HCT116 (cell line): ENCODE results near the gene KTI12. TPM values are rescaled to one million over a fixed set of nuclear protein-coding genes. Genes with fewer than 3 reads are reported as not detected.
"Not testable (repeated sequence)": the region's sequence is repeated elsewhere in the genome, so short reads cannot be mapped to it uniquely, and the experiment has no call there.

Experiments
- ATAC-seq: fragments of 200-7000 bp; cut with Tn5 transposase; 2 replicates; pipeline ENCODE4 v1.9.1; 2020; ENCODE audit warnings: mild to moderate bottlenecking, moderate library complexity
- BruUV-seq: library from RNA; stranded (reverse); fragments of 400-500 nt; replicated peaks from 2 replicates; lab custom pipeline; 2021; lab: Mats Ljungman, UMichigan
- CTCF ChIA-PET: fragments of 300-600 bp; sonication (Branson Sonifier 250); formaldehyde crosslinking; loops from one replicate; lab custom pipeline; 2021; ENCODE audit warnings: antibody characterized with exemption; lab: Charles Lee
- POLR2A ChIA-PET: fragments of 300-600, 350-600 bp; sonication (Branson Sonifier 250); formaldehyde crosslinking; loops from one replicate; lab custom pipeline; 2021; ENCODE audit warnings: antibody characterized with exemption; lab: Charles Lee
- RAD21 ChIA-PET, 2 experiments: fragments of 300-600 bp; sonication (Branson Sonifier 250); formaldehyde crosslinking; loops; one replicate each; lab custom pipeline; 2023; ENCODE audit warnings: low total read pairs in 2 of 2; ENCODE audit not compliant: uncharacterized antibody in 2 of 2, unreplicated experiment in 2 of 2, low non-redundant PET in 1 of 2; lab: Charles Lee
- DNase-seq: peaks from one replicate; pipeline ENCODE4 v3.0.0-alpha.2; 2010; ENCODE audit warnings: low read depth, low spot score
- H2AFZ ChIP-seq: fragments of 200-600 bp; shearing (Covaris generic), sonication (generic); 2 replicates; pipeline ENCODE4 v1.6.1; 2017; ENCODE audit warnings: low read depth, mixed run types, mixed read lengths, antibody characterized with exemption, low read length; ENCODE audit not compliant: poor library complexity, severe bottlenecking
- H3K27ac ChIP-seq: 2 replicates; pipeline ENCODE4 v1.5.1; 2012; ENCODE audit warnings: low read depth, low read length
- H3K27me3 ChIP-seq: fragments of 200-600 bp; sonication (generic); 2 replicates; pipeline ENCODE4 v1.6.1; 2016; ENCODE audit warnings: mixed run types, low read length, mixed read lengths; ENCODE audit not compliant: insufficient read depth
- H3K36me3 ChIP-seq, 2 experiments: fragments of 200-500 bp in 1 of 2; fragments of 200-600 bp in 1 of 2; sonication (Bioruptor generic) in 1 of 2; sonication (generic) in 1 of 2; 2 replicates each; pipeline versions ENCODE4 v1.5.1 to v1.6.1; 2014 to 2016; ENCODE audit warnings: low read length in 2 of 2, inconsistent platforms in 1 of 2, mixed read lengths in 1 of 2, mixed run types in 1 of 2; ENCODE audit not compliant: insufficient read depth in 2 of 2, control insufficient read depth in 1 of 2
- H3K4me1 ChIP-seq, 2 experiments: fragments of 200-600 bp in 1 of 2; sonication (generic) in 1 of 2; 2 replicates each; pipeline versions ENCODE4 v1.5.1 to v1.6.1; 2012 to 2017; ENCODE audit warnings: low read length in 2 of 2, inconsistent platforms in 1 of 2, mild to moderate bottlenecking in 1 of 2, mixed read lengths in 1 of 2, mixed run types in 1 of 2, moderate library complexity in 1 of 2; ENCODE audit not compliant: insufficient read depth in 2 of 2, control insufficient read depth in 1 of 2
- H3K4me2 ChIP-seq: fragments of 200-600 bp; sonication (generic); 2 replicates; pipeline ENCODE4 v1.6.1; 2017; ENCODE audit warnings: mixed run types, low read length, mixed read lengths
- H3K4me3 ChIP-seq, 2 experiments: fragments of 200-600 bp in 1 of 2; sonication (generic) in 1 of 2; replicated peaks in 1 of 2; 2 replicates each; pipeline ENCODE4 v1.5.1; 2011 to 2016; ENCODE audit warnings: low read length in 2 of 2, control low read depth in 1 of 2, low read depth in 1 of 2, mild to moderate bottlenecking in 1 of 2, mixed read lengths in 1 of 2, mixed run types in 1 of 2
- H3K79me2 ChIP-seq: fragments of 200-600 bp; sonication (generic); 2 replicates; pipeline ENCODE4 v1.6.1; 2017; ENCODE audit warnings: mild to moderate bottlenecking, mixed run types, low read length, moderate library complexity, mixed read lengths; ENCODE audit not compliant: insufficient read depth
- H3K9ac ChIP-seq: fragments of 200-600 bp; sonication (generic); 2 replicates; pipeline ENCODE4 v1.6.1; 2016; ENCODE audit warnings: low read length, mixed read lengths
- H3K9me2 ChIP-seq: fragments of 200-600 bp; sonication (generic), shearing (Covaris generic); 2 replicates; pipeline ENCODE4 v1.6.1; 2017; ENCODE audit warnings: mixed run types, mild to moderate bottlenecking, moderate library complexity; ENCODE audit not compliant: insufficient read depth
- H3K9me3 ChIP-seq, 2 experiments: fragments of 200-500 bp in 1 of 2; fragments of 200-600 bp in 1 of 2; sonication (Bioruptor generic) in 1 of 2; sonication (generic) in 1 of 2; 2 replicates each; pipeline ENCODE4 v1.6.1; 2014 to 2017; ENCODE audit warnings: low read length in 2 of 2, mixed read lengths in 2 of 2, inconsistent platforms in 1 of 2, low read depth in 1 of 2, mild to moderate bottlenecking in 1 of 2, mixed run types in 1 of 2, moderate library complexity in 1 of 2; ENCODE audit not compliant: control insufficient read depth in 1 of 2, insufficient read depth in 1 of 2
- H4K20me1 ChIP-seq: fragments of 200-600 bp; sonication (generic), shearing (Covaris generic); 2 replicates; pipeline ENCODE4 v1.6.1; 2017; ENCODE audit warnings: mixed run types, mild to moderate bottlenecking, moderate library complexity; ENCODE audit not compliant: insufficient read depth
- YY1 ChIP-seq: IDR thresholded peaks from 2 replicates; pipeline ENCODE4 v1.6.1; 2011; ENCODE audit warnings: low read length, low read depth, moderate library complexity, mild to moderate bottlenecking; ENCODE audit not compliant: insufficient replicate concordance; ENCODE audit errors: extremely low read depth
- intact Hi-C: fragments of 100-400 bp; cut with micrococcal nuclease; formaldehyde crosslinking; loops from 2 replicates; pipeline ENCODE4 v1.10.0; 2022
- total RNA-seq: library from RNA; stranded (reverse); gene quantifications from one replicate; pipeline ENCODE4 v1.2.1, GENCODE V29; 2021; ENCODE audit not compliant: unreplicated experiment

KTI12 gene
- total RNA-seq, 1 experiment from 2014 or later: 8.2 TPM

- TF ChIP-seq YY1: no peak
Measured at GRCh38 chr1:52053862-52054261, 20.3 kb upstream of the KTI12 start (continued).

DNA sequence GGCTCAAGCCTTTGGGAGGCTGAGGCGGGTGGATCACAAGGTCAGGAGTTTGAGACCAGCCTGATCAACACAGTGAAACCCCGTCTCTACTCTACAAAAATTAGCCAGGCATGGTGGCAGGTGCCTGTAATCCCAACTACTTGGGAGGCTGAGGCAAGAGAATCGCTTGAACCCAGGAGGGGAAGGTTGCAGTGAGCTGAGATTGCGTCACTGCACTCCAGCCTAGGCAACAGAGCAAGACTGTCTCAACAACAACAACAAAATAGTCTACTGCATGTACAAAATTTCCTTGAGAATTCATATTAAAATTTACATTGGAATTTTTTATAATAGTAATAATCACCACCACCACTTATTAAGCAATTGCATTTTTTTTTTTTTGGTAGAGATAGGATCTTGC is 15.7 kb upstream of the KTI12 start:
- CTCF ChIA-PET, DNase-seq, H3K4me3 ChIP-seq, H3K27me3 ChIP-seq, RAD21 ChIA-PET, POLR2A ChIA-PET, H3K27ac ChIP-seq, H2AFZ ChIP-seq, H3K9ac ChIP-seq, ATAC-seq, H4K20me1 ChIP-seq, H3K4me2 ChIP-seq, H3K4me1 ChIP-seq, BruUV-seq, H3K9me3 ChIP-seq, intact Hi-C loops, H3K9me2 ChIP-seq: not testable (repeated sequence)
- peaks cover 83% of the 10 kb centered on the region for H3K79me2 ChIP-seq
- H3K36me3 ChIP-seq: peaks cover 4 to 13% of the 10 kb centered on the region in 2 experiments; a peak in 3 of 4 replicates

- H3K27me3 ChIP-seq, ATAC-seq, H3K4me1 ChIP-seq, RAD21 ChIA-PET, BruUV-seq, H3K9me2 ChIP-seq, DNase-seq, H3K9me3 ChIP-seq, H3K4me3 ChIP-seq, POLR2A ChIA-PET, H3K27ac ChIP-seq, H3K9ac ChIP-seq, H4K20me1 ChIP-seq, H2AFZ ChIP-seq, CTCF ChIA-PET, H3K4me2 ChIP-seq, intact Hi-C loops: not testable (repeated sequence)
- Histone ChIP-seq H3K79me2 (peaks cover 73% of the 10 kb centered on the region), H3K36me3 (peaks cover 0 to 12% of the 10 kb centered on the region in 2 experiments; a peak in 1 of 4 replicates)
Measured at GRCh38 chr1:52045666-52046195, 12.1 kb upstream of the KTI12 start.
